HPDE6-E6E7 (cell line): ENCODE results near the gene HAUS7.

Experiments
- DNase-seq: peaks from one replicate; pipeline ENCODE4 v3.0.0; 2011; ENCODE audit warnings: missing footprints; ENCODE audit errors: extremely low spot score

HAUS7 gene

GRCh38 chrX:153470411-153471363 lies at the start of gene HAUS7:
TSS of gene HAUS7 (minus strand) at chrX:153470576. CDS start at chrX:153470557, 19 bp downstream.
- DNase-seq = peak; percentile 91

GRCh38 chrX:153519569-153520286 lies 49.4 kb upstream of the HAUS7 start:
- no peak for DNase-seq

- DNase-seq = no peak
Measured at GRCh38 chrX:153517946-153518834, 47.8 kb upstream of the HAUS7 start.

- DNase-seq = no peak
Measured at GRCh38 chrX:153517423-153517822, 47.0 kb upstream of the HAUS7 start, which contains the start of gene ATP2B3. TSS of gene ATP2B3 (plus strand) at chrX:153517642. CDS start at chrX:153536248, 18,606 bp downstream.

- no peak for DNase-seq
Measured at GRCh38 chrX:153516073-153516472, 45.7 kb upstream of the HAUS7 start.

- DNase-seq = no peak
Measured at GRCh38 chrX:153515435-153515834, 45.1 kb upstream of the HAUS7 start.

- DNase-seq = no peak
Measured at GRCh38 chrX:153514259-153514658, 43.9 kb upstream of the HAUS7 start.

GRCh38 chrX:153513265-153513664 lies 42.9 kb upstream of the HAUS7 start:
- DNase-seq = no peak

- DNase-seq = no peak
Measured at GRCh38 chrX:153512501-153512893, 42.1 kb upstream of the HAUS7 start.

- no peak for DNase-seq
Measured at GRCh38 chrX:153511784-153512500, 41.6 kb upstream of the HAUS7 start.

- DNase-seq = no peak
Measured at GRCh38 chrX:153510383-153510782, 40.0 kb upstream of the HAUS7 start.

- no peak for DNase-seq
Measured at GRCh38 chrX:153509592-153509991, 39.2 kb upstream of the HAUS7 start.

- peak; percentile 95 for DNase-seq
Measured at GRCh38 chrX:153507484-153508178, 37.3 kb upstream of the HAUS7 start.

- DNase-seq = no peak
Measured at GRCh38 chrX:153505361-153505760, 35.0 kb upstream of the HAUS7 start.

GRCh38 chrX:153504445-153505016 lies 34.2 kb upstream of the HAUS7 start:
- no peak for DNase-seq

GRCh38 chrX:153502796-153503195 lies 32.4 kb upstream of the HAUS7 start:
- DNase-seq = no peak

- DNase-seq = no peak
Measured at GRCh38 chrX:153502131-153502530, 31.8 kb upstream of the HAUS7 start.

GRCh38 chrX:153501530-153501929 lies 31.2 kb upstream of the HAUS7 start:
- no peak for DNase-seq

- no peak for DNase-seq
Measured at GRCh38 chrX:153500676-153501280, 30.4 kb upstream of the HAUS7 start.

- no peak for DNase-seq
Measured at GRCh38 chrX:153499876-153500275, 29.5 kb upstream of the HAUS7 start.
